GM19395 (cell line): ENCODE results near the gene PSMB3.
"Not testable (repeated sequence)": the region's sequence is repeated elsewhere in the genome, so short reads cannot be mapped to it uniquely, and the experiment has no call there.

Experiments
- ATAC-seq: cut with Tn5 transposase; IDR thresholded peaks from one replicate; pipeline ENCODE4 v1.9.1; 2021; ENCODE audit warnings: mild to moderate bottlenecking, moderate library complexity; ENCODE audit not compliant: unreplicated experiment

PSMB3 gene

GRCh38 chr17:38748149-38748891, 4.2 kb upstream of the PSMB3 start, which contains the start of gene PCGF2:
PCGF2 (minus strand) TSS chr17:38748336; CDS start chr17:38740402, 7,934 bp downstream.
- ATAC-seq, result no peak

GRCh38 chr17:38748892-38749222, 3.7 kb upstream of the PSMB3 start:
- ATAC-seq, result no peak

DNA sequence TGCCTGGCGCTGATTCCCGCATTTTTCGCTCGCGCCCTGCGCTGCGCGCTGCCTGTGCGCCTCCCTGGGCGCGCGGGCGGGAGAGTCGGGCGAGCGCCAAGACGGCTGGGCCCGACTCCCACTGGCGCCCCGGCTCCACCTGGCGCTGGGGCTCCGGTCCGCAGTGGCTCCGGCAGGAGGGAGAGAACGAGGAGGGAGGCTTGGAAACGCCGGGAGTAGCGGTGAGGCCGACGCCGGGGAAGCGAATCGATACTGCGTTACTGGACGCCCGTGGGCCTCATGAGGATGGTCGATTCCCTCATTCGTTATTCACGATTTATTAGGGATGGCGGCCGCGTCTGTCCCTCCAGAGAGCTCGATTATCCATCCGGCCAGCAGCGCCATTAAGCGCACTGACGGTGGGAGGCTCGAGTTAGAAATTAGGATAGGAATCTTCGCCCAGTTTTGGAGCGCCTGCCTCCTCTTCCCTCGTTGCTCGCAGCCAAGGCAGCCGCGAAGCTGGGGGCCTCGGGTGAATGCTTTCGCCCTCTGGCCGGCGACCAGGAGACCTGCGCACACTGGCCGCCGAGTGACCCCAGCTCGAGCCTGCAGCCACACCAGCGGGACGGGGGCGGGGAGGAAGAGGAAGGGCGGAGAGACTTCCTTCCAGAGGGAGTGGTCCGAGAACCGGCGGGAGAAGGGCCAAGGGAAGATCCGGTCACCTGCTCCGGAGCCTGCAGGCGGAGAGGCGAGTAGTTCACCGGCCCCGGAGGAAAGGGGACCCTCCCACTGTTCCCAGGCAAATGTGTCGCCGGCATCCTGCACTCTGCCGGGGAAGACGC, 3.1 kb upstream of the PSMB3 start:
- no peak for ATAC-seq

DNA sequence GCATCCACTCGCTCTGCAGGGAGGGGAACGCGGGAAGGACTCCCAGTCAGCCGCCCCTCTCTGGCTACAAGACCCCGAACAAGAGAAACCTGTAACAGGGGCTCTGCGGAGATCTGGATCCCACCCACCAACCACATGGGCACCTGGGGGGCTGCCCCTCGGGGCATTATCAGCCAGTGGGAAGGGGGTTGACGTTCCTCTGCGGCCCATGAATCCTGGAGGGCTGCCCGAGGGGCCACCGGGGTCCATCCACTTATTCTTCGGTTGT, 2.6 kb upstream of the PSMB3 start:
- no peak for ATAC-seq

DNA sequence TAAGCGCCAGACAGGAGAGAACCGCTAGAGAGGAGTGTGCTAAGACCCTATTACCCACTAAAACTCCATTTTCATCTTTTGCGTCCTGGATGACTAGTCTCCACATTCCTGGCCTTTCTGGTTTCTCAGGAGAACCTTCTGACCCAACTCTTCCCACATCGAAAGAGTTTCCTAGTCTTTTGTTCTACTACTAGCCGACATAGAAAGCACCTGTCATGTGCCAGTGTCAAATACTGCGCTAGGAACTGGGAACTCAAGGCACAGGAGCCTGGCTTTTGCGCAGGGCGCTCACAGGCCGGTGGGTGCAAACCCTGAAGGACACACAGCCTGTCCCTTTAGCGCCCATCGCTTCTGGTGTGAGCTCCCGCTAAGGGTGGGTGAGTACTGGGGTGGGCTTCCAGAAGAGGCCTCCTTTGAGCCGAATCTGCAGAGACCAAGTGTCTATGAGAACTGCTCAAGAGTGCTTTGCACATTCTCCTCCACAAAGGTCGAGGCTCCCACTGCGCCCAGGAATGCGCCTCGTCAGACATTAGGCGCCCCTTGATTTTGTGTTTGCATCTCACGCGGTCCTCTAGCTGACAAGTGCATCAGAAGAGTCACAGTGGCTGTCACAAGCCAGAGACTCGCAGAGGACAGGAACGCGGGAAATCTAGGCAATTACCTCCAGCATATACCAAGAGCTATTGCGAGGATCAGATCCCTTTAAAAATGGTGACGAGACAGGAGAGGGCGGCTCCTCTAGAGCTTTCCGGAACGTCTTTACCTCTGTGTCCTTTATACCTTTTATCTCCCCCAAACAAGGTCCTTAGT, 2.0 kb upstream of the PSMB3 start:
- no peak for ATAC-seq

- ATAC-seq, result no peak
Measured at GRCh38 chr17:38751144-38751807, 1.3 kb upstream of the PSMB3 start.

DNA sequence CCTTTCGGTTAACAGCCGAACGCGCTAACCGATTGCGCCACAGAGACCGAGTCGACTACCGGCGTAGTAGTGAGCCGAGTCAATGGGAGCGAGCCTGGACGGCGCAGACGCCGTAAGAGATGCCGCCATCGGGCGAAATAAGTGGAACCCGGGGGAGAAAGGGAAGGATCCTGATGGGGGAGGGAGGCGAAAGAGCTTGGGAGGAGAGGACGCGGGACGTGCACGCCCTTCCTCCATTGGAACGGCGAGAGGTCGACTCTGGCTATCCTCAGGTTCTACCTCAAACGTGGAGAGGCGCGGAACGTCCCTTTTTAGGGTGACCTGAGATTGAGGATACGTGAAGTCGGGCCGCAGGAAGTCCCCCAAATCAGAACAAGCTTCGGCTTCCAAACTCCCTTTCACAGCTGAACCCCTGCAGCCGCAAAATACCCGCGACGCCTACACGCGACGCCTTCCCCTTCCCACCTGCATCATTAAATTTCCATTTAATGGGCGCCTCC, 683 bp upstream of the PSMB3 start:
- peak; percentile 31 for ATAC-seq

GRCh38 chr17:38753071-38753506, 548 bp downstream of the PSMB3 start:
- ATAC-seq, result no peak

DNA sequence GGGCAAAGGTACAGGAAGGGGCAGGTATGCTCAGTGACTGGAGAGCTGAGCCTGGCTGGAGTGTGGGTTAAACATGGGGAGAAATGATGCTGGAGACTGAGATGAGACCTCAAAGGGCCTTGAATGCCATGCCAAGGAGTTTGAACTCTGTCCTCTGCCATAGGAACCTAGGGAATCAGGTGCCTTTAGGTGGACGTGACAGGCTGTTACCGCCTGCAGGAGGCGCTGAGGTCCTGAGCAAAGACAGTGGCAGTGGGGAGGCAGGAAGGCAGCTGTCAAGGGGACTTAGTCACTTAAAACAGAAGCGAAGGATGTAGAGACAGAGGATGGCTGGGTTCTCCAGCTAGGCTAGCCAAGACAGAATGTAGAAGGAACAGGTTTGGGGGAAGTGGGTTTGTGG, 9.1 kb downstream of the PSMB3 start:
- ATAC-seq, result no peak

GRCh38 chr17:38762231-38762630, 9.7 kb downstream of the PSMB3 start:
- no peak for ATAC-seq

- no peak for ATAC-seq
Measured at GRCh38 chr17:38766341-38766740, 13.8 kb downstream of the PSMB3 start.

DNA sequence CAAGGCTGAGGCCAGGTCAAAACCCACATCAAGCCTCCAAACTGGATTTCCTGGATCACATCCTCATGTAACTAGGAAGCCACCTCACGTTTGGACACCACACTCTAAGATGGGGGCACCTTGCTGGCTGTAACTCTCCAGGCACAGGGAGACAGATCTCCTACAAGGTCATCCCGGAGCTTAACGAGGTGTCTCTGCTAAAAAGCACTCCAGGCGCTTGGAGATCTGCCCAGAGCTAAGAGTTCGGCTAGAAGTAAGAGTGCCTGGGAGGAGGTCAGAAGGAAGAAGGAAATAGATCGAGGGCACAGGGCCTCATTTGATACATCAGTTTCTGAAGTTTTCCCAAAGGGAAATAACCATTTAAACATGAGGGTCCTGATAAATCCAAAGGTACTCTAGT, 15.9 kb downstream of the PSMB3 start:
- no peak for ATAC-seq

- ATAC-seq, result no peak
Measured at GRCh38 chr17:38773258-38773657, 20.7 kb downstream of the PSMB3 start.

- ATAC-seq, result no peak
Measured at GRCh38 chr17:38777641-38778250, 25.2 kb downstream of the PSMB3 start.

GRCh38 chr17:38779965-38780752, 27.6 kb downstream of the PSMB3 start:
- ATAC-seq, result no peak

- ATAC-seq, result no peak
Measured at GRCh38 chr17:38783227-38783626, 30.7 kb downstream of the PSMB3 start.

DNA sequence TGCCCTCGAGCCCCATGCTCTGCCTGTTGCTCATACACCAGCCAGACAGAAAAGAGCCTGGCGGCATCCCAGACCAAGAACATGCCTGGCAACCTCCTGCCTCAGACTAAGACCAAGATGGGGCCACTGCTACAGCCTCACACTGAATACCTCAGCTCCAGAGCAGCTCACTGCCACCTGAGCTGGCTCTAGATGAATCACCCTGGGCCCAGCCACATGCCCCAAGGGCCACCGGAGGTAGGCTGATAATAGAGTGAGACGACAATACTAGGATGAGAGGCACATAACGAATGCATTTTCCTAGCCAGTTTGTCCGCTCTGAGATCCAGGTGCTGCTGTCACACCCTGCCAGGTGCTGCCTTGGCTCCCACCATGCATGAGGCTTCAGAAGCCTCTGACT, 33.8 kb downstream of the PSMB3 start:
- ATAC-seq, result no peak

GRCh38 chr17:38787999-38788398, 35.5 kb downstream of the PSMB3 start:
- not testable (repeated sequence) for ATAC-seq

DNA sequence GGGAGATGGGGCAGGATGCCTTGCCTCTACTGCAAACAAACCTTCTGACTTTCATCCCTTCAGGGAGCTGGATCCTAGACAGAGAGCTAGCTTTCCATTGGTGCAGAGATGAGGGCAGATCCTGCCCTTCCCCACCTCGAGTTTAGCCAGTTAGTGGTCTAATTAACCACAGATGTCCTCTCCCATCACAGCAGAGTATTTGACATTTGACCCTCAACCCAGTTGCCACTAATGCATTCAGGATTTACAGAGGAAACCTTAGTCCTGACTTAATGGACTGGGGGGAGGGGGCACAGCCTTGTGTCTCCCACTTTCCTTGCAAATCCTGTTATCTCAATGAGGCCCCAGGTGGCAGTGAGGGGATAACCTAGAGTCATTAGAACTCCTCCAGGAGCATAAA, 36.6 kb downstream of the PSMB3 start:
- ATAC-seq, result no peak
